KG1 (cell line): ENCODE measurements around the gene GABPB1.

Experiments
- DNase-seq: peaks from one replicate; lab custom pipeline; 2025; lab: John Stamatoyannopoulos, UW

The GABPB1 gene

GRCh38 chr15:50277370-50277769 is 77.6 kb downstream of the GABPB1 start:
- DNase-seq, result no peak

GRCh38 chr15:50275908-50276307 is 79.1 kb downstream of the GABPB1 start:
- DNase-seq, result no peak

GRCh38 chr15:50275091-50275490 is 79.9 kb downstream of the GABPB1 start:
- no peak for DNase-seq

GRCh38 chr15:50267577-50267976 is 87.4 kb downstream of the GABPB1 start:
- DNase-seq, result no peak

GRCh38 chr15:50265620-50266019 is 89.4 kb downstream of the GABPB1 start, which contains the start of gene HDC:
TSS of gene HDC (minus strand) at chr15:50265726. CDS start at chr15:50265623, 103 bp downstream.
- no peak for DNase-seq

- peak; percentile 23 for DNase-seq
These were observed 92.5 kb downstream of the GABPB1 start for GRCh38 chr15:50262533-50262932.

- no peak for DNase-seq
These were observed 93.0 kb downstream of the GABPB1 start for GRCh38 chr15:50261981-50262380.

GRCh38 chr15:50260969-50261496 is 94.0 kb downstream of the GABPB1 start:
- peak; percentile 39 for DNase-seq

- DNase-seq, result no peak
These were observed 95.7 kb downstream of the GABPB1 start for GRCh38 chr15:50259276-50259675.

- DNase-seq, result no peak
These were observed 97.1 kb downstream of the GABPB1 start for GRCh38 chr15:50257924-50258323.

GRCh38 chr15:50257332-50257731 is 97.7 kb downstream of the GABPB1 start:
- no peak for DNase-seq

GRCh38 chr15:50256188-50257041 is 98.6 kb downstream of the GABPB1 start:
- no peak for DNase-seq

GRCh38 chr15:50252556-50252955 is 102.4 kb downstream of the GABPB1 start:
- no peak for DNase-seq

GRCh38 chr15:50251638-50252182 is 103.3 kb downstream of the GABPB1 start:
- DNase-seq, result no peak

- no peak for DNase-seq
These were observed 104.1 kb downstream of the GABPB1 start for GRCh38 chr15:50250760-50251394.

GRCh38 chr15:50249704-50250103 is 105.3 kb downstream of the GABPB1 start:
- no peak for DNase-seq

GRCh38 chr15:50248994-50249582 is 105.9 kb downstream of the GABPB1 start:
- DNase-seq, result no peak

- peak; percentile 23 for DNase-seq
These were observed 107.0 kb downstream of the GABPB1 start for GRCh38 chr15:50247819-50248655.

- DNase-seq, result no peak
These were observed 108.4 kb downstream of the GABPB1 start for GRCh38 chr15:50246631-50247030.

- DNase-seq, result no peak
These were observed 109.9 kb downstream of the GABPB1 start for GRCh38 chr15:50244959-50245624.

GRCh38 chr15:50244153-50244552 is 110.8 kb downstream of the GABPB1 start:
- no peak for DNase-seq
